Panc1 (cell line): Measurements from ENCODE around the gene ARMCX2.

Experiments
- CTCF ChIP-seq: fragments of 450-650 bp; IDR thresholded peaks from 2 replicates; pipeline ENCODE4 v1.5.1; 2017; ENCODE audit warnings: mild to moderate bottlenecking
- POLR2AphosphoS5 ChIP-seq: IDR thresholded peaks from 2 replicates; pipeline ENCODE4 v1.6.1; 2012; ENCODE audit warnings: mild to moderate bottlenecking, low read depth, low read length, moderate library complexity

DNA sequence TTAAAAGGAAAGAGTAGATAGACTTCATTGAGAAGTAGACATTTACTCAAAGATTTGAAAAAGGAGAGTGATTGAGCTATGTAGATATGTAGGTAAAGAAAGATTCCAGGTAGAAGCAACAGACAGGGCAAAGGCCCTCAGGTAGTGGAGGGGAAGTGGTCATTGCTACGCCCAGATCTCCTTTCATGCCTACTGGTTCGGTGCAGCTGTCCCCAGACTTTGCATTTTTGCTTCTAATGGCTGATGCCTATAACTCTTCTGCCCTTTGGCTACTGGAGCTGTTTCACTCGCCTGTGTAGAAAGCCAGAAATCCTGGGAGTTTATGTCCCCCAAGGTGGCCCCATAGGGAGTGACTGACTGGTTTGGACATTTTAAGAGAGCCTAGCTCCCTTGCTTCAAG is 16.9 kb upstream of the ARMCX2 start:
- no peak for TF ChIP-seq CTCF
- no peak for TF ChIP-seq POLR2AphosphoS5
